Epithelial cell of proximal tubule (primary cell): ENCODE measurements around the gene DBNL. TPM values are rescaled to one million over a fixed set of nuclear protein-coding genes. Genes with fewer than 3 reads are reported as not detected.
A peak's percentile ranks its signal among the peaks of the same experiment; 100 is the strongest.

Experiments
- DNase-seq: peaks from one replicate; pipeline ENCODE4 v3.0.0-alpha.2; 2011; ENCODE audit warnings: low read depth
- H3K4me3 ChIP-seq: 2 replicates; pipeline ENCODE4 v1.5.1; 2011; ENCODE audit warnings: low read depth, mild to moderate bottlenecking, low read length
- CTCF ChIP-seq: conservative IDR thresholded peaks from 2 replicates; pipeline ENCODE4 v1.5.1; 2012; ENCODE audit warnings: low read depth, mild to moderate bottlenecking, low read length
- total RNA-seq: library from RNA; depleted of rRNA; stranded (reverse); fragments of >200 nt; gene quantifications from 2 replicates; pipeline ENCODE4 v1.2.3, GENCODE V29; 2015

Gene DBNL
- total RNA-seq, 1 donor from 2014 or later: 97.7 TPM

- DNase-seq: no peak
- no peak overlapping the region for H3K4me3 ChIP-seq
- no peak for TF ChIP-seq CTCF
Observed at GRCh38 chr7:44071726-44072363, 27.3 kb downstream of the DBNL start.

- peak; percentile 91 for TF ChIP-seq CTCF
- no peak overlapping the region for H3K4me3 ChIP-seq
- no peak for DNase-seq
Observed at GRCh38 chr7:44072364-44073231, 28.1 kb downstream of the DBNL start.

GRCh38 chr7:44073664-44074348, 29.3 kb downstream of the DBNL start:
- no peak overlapping the region for H3K4me3 ChIP-seq
- no peak for DNase-seq
- no peak for TF ChIP-seq CTCF

GRCh38 chr7:44074349-44074695, 29.8 kb downstream of the DBNL start:
- no peak for DNase-seq
- H3K4me3 ChIP-seq: no peak overlapping the region
- TF ChIP-seq CTCF: no peak

- DNase-seq: no peak
- no peak for TF ChIP-seq CTCF
Observed at GRCh38 chr7:44075296-44076075, 31.0 kb downstream of the DBNL start.

GRCh38 chr7:44076101-44076895, 31.8 kb downstream of the DBNL start:
- no peak for TF ChIP-seq CTCF
- H3K4me3 ChIP-seq: no peak overlapping the region
- no peak for DNase-seq

More at GRCh38 chr7:44075296-44076075, 31.0 kb downstream of the DBNL start:
- H3K4me3 ChIP-seq: no peak overlapping the region
